GM21723 (cell line): Measurements from ENCODE around the gene FRYL.
"Not testable (repeated sequence)": the region's sequence is repeated elsewhere in the genome, so short reads cannot be mapped to it uniquely, and the experiment has no call there.

Experiments
- ATAC-seq: cut with Tn5 transposase; IDR thresholded peaks from one replicate; pipeline ENCODE4 v1.9.1; 2021; ENCODE audit warnings: mild to moderate bottlenecking, moderate library complexity; ENCODE audit not compliant: unreplicated experiment

FRYL gene

GRCh38 chr4:48779998-48780864 is at the start of gene FRYL:
Gene FRYL (minus strand): TSS chr4:48780279. CDS start chr4:48634410, 145,869 bp downstream.
- ATAC-seq: peak; percentile 91

GRCh38 chr4:48827622-48828021 is 47.5 kb upstream of the FRYL start:
- no peak for ATAC-seq

- not testable (repeated sequence) for ATAC-seq
These were observed 41.4 kb upstream of the FRYL start for GRCh38 chr4:48821431-48821830.

GRCh38 chr4:48816971-48817370 is 36.9 kb upstream of the FRYL start:
- ATAC-seq: no peak

GRCh38 chr4:48816297-48816696 is 36.2 kb upstream of the FRYL start:
- not testable (repeated sequence) for ATAC-seq

- no peak for ATAC-seq
These were observed 35.4 kb upstream of the FRYL start for GRCh38 chr4:48815483-48815882.

GRCh38 chr4:48813964-48814363 is 33.9 kb upstream of the FRYL start:
- peak; percentile 78 for ATAC-seq

GRCh38 chr4:48812866-48813265 is 32.8 kb upstream of the FRYL start:
- no peak for ATAC-seq

GRCh38 chr4:48804584-48805301 is 24.7 kb upstream of the FRYL start:
- ATAC-seq: no peak

GRCh38 chr4:48801016-48801715 is 21.1 kb upstream of the FRYL start:
- ATAC-seq: no peak

GRCh38 chr4:48800155-48800554 is 20.1 kb upstream of the FRYL start:
- ATAC-seq: not testable (repeated sequence)

GRCh38 chr4:48799157-48799556 is 19.1 kb upstream of the FRYL start:
- no peak for ATAC-seq

GRCh38 chr4:48798117-48798516 is 18.0 kb upstream of the FRYL start:
- ATAC-seq: no peak

GRCh38 chr4:48796927-48797679 is 17.0 kb upstream of the FRYL start:
- no peak for ATAC-seq

GRCh38 chr4:48796191-48796926 is 16.3 kb upstream of the FRYL start:
- no peak for ATAC-seq

GRCh38 chr4:48795108-48795507 is 15.0 kb upstream of the FRYL start:
- no peak for ATAC-seq

- peak; percentile 56 for ATAC-seq
These were observed 12.4 kb upstream of the FRYL start for GRCh38 chr4:48792348-48793006.

GRCh38 chr4:48791313-48791712 is 11.2 kb upstream of the FRYL start:
- ATAC-seq: no peak

GRCh38 chr4:48790561-48790960 is 10.5 kb upstream of the FRYL start:
- no peak for ATAC-seq

- ATAC-seq: no peak
These were observed 7.0 kb upstream of the FRYL start for GRCh38 chr4:48787056-48787455.
